ENCODE data around the gene MKNK1. TPM values are rescaled to one million over a fixed set of nuclear protein-coding genes. Genes with fewer than 3 reads are reported as not detected.

MKNK1 gene
- total RNA-seq, 1 donor from 2014 or later: 30.6 TPM

GRCh38 chr1:46547481-46548383 is 56.3 kb downstream of the MKNK1 start:
- Mint-ChIP-seq H3K36me3 (no peaks in the 10 kb centered on the region), H3K4me3 (no peak overlapping the region), H3K9me3 (no peaks in the 10 kb centered on the region), H3K27me3 (ENCODE audit: low read depth) (peaks cover 84% of the 10 kb centered on the region), H3K27ac (no peak overlapping the region), H3K4me1 (peaks cover 2% of the 10 kb centered on the region)
- DNase-seq (ENCODE audit: low spot score in 2 of 2, unreplicated experiment in 2 of 2): no peak
- TF ChIP-seq CTCF (IDR thresholded peaks at IDR 0.05; ENCODE audit: unreplicated experiment): no peak

- Mint-ChIP-seq H3K36me3 (no peaks in the 10 kb centered on the region), H3K9me3 (no peaks in the 10 kb centered on the region), H3K4me3 (no peak overlapping the region), H3K27me3 (ENCODE audit: low read depth) (peaks cover 86% of the 10 kb centered on the region), H3K4me1 (peaks cover 2% of the 10 kb centered on the region), H3K27ac (no peak overlapping the region)
- no peak for TF ChIP-seq CTCF (IDR thresholded peaks at IDR 0.05; ENCODE audit: unreplicated experiment)
- no peak for DNase-seq (ENCODE audit: low spot score in 2 of 2, unreplicated experiment in 2 of 2)
Observed at GRCh38 chr1:46546210-46546609, 57.9 kb downstream of the MKNK1 start.

GRCh38 chr1:46545784-46546183 is 58.3 kb downstream of the MKNK1 start:
- DNase-seq (ENCODE audit: low spot score in 2 of 2, unreplicated experiment in 2 of 2): no peak
- Mint-ChIP-seq H3K27ac (no peak overlapping the region), H3K4me1 (peaks cover 2% of the 10 kb centered on the region), H3K27me3 (ENCODE audit: low read depth) (peaks cover 86% of the 10 kb centered on the region), H3K36me3 (no peaks in the 10 kb centered on the region), H3K4me3 (no peak overlapping the region), H3K9me3 (no peaks in the 10 kb centered on the region)
- TF ChIP-seq CTCF (IDR thresholded peaks at IDR 0.05; ENCODE audit: unreplicated experiment): no peak

- peak overlapping the region; percentile 53 for H3K4me3 Mint-ChIP-seq
- no peaks in the 10 kb centered on the region for H3K36me3 Mint-ChIP-seq
- H3K27me3 Mint-ChIP-seq (ENCODE audit: low read depth): peaks cover 88% of the 10 kb centered on the region
- TF ChIP-seq CTCF (IDR thresholded peaks at IDR 0.05; ENCODE audit: unreplicated experiment): no peak
- no peaks in the 10 kb centered on the region for H3K9me3 Mint-ChIP-seq
- no peak overlapping the region for H3K27ac Mint-ChIP-seq
- no peak for DNase-seq (ENCODE audit: low spot score in 2 of 2, unreplicated experiment in 2 of 2)
- peaks cover 2% of the 10 kb centered on the region for H3K4me1 Mint-ChIP-seq
Observed at GRCh38 chr1:46544561-46545240, 59.4 kb downstream of the MKNK1 start.

GRCh38 chr1:46543761-46544560 is 60.1 kb downstream of the MKNK1 start:
- no peak for DNase-seq (ENCODE audit: low spot score in 2 of 2, unreplicated experiment in 2 of 2)
- Mint-ChIP-seq H3K36me3 (no peaks in the 10 kb centered on the region), H3K4me3 (peak overlapping the region; percentile 53), H3K27me3 (ENCODE audit: low read depth) (peaks cover 88% of the 10 kb centered on the region), H3K4me1 (peaks cover 2% of the 10 kb centered on the region), H3K27ac (no peak overlapping the region), H3K9me3 (no peaks in the 10 kb centered on the region)
- no peak for TF ChIP-seq CTCF (IDR thresholded peaks at IDR 0.05; ENCODE audit: unreplicated experiment)

Data from mesothelial cell of epicardium (in vitro differentiated cells).